ENCODE results near the gene HDLBP.

Gene HDLBP

DNA sequence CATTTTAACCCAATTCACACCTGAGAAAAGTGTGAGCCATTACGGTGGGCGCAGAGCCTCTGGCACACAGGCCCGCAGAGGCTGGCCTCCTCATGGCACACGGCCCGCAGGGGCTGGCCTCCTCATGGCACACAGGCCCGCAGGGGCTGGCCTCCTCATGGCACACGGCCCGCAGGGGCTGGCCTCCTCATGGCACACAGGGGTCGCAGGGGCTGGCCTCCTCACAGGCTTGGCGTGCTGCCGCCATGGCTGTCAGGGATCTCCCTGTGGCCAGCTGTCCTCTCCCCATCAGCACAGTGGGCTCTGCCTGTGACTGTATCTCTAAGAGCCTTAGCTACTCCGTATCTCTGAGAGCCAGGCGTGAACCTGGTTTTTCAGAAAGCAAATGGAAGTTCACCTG lies 102.4 kb downstream of the HDLBP start:
- TF ChIP-seq MYC (IDR thresholded peaks at IDR 0.05; ENCODE audit: low read depth, low read length) (no peak), POLR2A (IDR thresholded peaks at IDR 0.05; ENCODE audit: extremely low read depth, insufficient read length) (no peak)
- TF ChIP-seq, protein P1, sequence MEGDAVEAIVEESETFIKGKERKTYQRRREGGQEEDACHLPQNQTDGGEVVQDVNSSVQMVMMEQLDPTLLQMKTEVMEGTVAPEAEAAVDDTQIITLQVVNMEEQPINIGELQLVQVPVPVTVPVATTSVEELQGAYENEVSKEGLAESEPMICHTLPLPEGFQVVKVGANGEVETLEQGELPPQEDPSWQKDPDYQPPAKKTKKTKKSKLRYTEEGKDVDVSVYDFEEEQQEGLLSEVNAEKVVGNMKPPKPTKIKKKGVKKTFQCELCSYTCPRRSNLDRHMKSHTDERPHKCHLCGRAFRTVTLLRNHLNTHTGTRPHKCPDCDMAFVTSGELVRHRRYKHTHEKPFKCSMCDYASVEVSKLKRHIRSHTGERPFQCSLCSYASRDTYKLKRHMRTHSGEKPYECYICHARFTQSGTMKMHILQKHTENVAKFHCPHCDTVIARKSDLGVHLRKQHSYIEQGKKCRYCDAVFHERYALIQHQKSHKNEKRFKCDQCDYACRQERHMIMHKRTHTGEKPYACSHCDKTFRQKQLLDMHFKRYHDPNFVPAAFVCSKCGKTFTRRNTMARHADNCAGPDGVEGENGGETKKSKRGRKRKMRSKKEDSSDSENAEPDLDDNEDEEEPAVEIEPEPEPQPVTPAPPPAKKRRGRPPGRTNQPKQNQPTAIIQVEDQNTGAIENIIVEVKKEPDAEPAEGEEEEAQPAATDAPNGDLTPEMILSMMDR (IDR thresholded peaks at IDR 0.05; ENCODE audit: low read depth, low read length) = no peak
- TF ChIP-seq, protein P2, sequence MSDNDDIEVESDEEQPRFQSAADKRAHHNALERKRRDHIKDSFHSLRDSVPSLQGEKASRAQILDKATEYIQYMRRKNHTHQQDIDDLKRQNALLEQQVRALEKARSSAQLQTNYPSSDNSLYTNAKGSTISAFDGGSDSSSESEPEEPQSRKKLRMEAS (IDR thresholded peaks at IDR 0.05; ENCODE audit: low read depth, low read length) = no peak
- DNase-seq (ENCODE audit: low read depth) = no peak
- no peak overlapping the region for H3K4me3 ChIP-seq (ENCODE audit: low read depth, low read length)

DNA sequence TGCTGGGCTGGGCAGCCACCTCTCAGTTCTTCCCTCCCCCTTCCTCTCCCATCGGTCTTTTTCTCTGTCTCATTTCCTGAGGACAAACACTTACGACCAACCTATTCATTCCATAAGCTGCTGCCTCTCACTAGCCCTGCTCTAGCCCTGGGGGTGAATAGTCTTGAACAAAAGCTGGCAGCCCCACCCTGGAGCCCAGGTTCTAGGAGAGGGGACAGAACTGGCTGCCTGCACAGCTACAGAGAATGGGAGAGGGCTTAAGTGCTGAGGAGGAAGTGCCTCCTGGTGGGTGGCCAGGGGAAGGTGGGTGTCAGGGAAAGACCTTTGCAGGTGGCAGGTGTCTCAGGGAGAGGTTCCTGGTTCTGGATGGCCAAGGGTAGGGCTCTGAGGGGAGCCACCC lies 104.2 kb downstream of the HDLBP start:
- TF ChIP-seq, protein P2 (IDR thresholded peaks at IDR 0.05; ENCODE audit: low read depth, low read length) = no peak
- TF ChIP-seq, protein P1 (IDR thresholded peaks at IDR 0.05; ENCODE audit: low read depth, low read length) = no peak
- DNase-seq (ENCODE audit: low read depth) = no peak
- no peak overlapping the region for H3K4me3 ChIP-seq (ENCODE audit: low read depth, low read length)

DNA sequence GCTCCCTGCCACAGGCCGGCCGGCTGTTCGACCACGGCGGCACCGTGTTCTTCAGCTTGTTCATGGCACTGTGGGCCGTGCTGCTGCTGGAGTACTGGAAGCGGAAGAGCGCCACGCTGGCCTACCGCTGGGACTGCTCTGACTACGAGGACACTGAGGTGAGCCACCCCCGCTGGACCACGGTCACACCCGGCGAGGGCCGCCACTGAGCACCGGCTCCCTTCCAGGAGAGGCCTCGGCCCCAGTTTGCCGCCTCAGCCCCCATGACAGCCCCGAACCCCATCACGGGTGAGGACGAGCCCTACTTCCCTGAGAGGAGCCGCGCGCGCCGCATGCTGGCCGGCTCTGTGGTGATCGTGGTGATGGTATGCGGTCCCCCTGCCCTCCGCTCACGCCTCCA lies 106.2 kb downstream of the HDLBP start:
- DNase-seq (ENCODE audit: low read depth) = no peak
- no peak overlapping the region for H3K4me3 ChIP-seq (ENCODE audit: low read depth, low read length)
- TF ChIP-seq, protein P2 (IDR thresholded peaks at IDR 0.05; ENCODE audit: low read depth, low read length) = no peak
- TF ChIP-seq, protein P1 (IDR thresholded peaks at IDR 0.05; ENCODE audit: low read depth, low read length) = no peak
- TF ChIP-seq POLR2A (IDR thresholded peaks at IDR 0.05; ENCODE audit: extremely low read depth, insufficient read length) (no peak), MYC (IDR thresholded peaks at IDR 0.05; ENCODE audit: low read depth, low read length) (no peak)

DNA sequence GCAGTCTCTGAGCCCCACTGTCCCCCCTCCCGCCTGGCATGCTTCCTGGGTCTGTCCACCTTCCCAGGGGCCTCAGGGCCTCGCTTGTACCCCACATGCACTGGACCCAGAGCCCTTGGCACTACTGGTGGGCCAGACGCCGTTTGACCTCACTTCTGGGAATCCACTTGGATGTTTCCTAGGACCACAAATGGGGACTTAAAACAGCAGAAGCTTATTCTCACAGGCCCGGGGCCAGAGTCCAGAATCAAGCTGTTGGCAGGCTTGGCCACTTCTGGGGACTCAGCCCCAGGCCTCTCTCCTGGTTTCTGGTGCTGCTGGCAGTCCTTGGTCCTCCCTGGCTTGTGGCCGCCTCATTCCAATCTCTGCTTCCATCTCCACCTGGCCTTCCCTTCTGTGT lies 107.4 kb downstream of the HDLBP start:
- DNase-seq (ENCODE audit: low read depth) = no peak
- H3K4me3 ChIP-seq (ENCODE audit: low read depth, low read length) = no peak overlapping the region
- TF ChIP-seq MYC (IDR thresholded peaks at IDR 0.05; ENCODE audit: low read depth, low read length) = no peak
- TF ChIP-seq, protein P1 (IDR thresholded peaks at IDR 0.05; ENCODE audit: low read depth, low read length) = no peak
- no peak for TF ChIP-seq POLR2A (IDR thresholded peaks at IDR 0.05; ENCODE audit: extremely low read depth, insufficient read length)
- TF ChIP-seq, protein P2 (IDR thresholded peaks at IDR 0.05; ENCODE audit: low read depth, low read length) = no peak

DNA sequence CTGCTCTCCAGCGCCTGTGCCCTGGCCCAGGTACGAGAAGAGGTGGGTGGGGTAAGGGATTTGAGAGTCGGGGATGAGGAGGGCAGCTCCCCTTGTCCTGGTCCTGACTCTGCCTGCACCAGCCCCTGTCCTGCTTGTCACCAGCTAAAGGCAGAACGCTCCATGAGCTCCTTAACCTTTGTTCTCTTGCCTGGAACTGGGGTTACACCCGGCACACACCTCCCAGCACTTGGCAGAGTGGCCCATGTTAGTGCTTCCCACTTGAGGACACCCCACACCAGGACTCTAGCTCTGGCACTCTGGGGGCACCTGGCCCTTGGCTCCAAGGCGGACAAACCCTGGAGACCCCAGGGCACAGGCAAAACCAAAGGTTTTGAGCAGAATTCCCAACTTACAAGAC lies 107.8 kb downstream of the HDLBP start:
- no peak overlapping the region for H3K4me3 ChIP-seq (ENCODE audit: low read depth, low read length)
- no peak for TF ChIP-seq MYC (IDR thresholded peaks at IDR 0.05; ENCODE audit: low read depth, low read length)
- TF ChIP-seq, protein P2 (IDR thresholded peaks at IDR 0.05; ENCODE audit: low read depth, low read length) = no peak
- TF ChIP-seq, protein P1 (IDR thresholded peaks at IDR 0.05; ENCODE audit: low read depth, low read length) = no peak
- no peak for DNase-seq (ENCODE audit: low read depth)

DNA sequence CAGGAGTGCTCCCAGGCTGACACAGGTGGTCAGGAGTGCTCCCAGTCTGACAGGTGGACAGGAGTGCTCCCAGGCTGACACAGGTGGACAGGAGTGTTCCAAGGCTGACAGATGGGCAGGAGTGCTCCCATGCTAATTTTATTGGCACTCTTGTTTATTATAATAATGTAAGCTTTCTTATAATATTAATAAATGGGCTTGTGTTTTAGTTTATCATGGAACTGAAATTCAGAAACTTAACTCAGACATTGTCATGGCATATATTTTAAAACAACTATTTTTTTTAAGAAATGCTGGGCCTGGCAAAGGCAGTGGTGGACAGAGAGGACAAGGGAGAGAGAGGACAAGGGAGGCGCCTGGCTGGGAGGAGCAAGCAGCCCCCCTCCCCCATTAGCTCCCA lies 108.3 kb downstream of the HDLBP start:
- H3K4me3 ChIP-seq (ENCODE audit: low read depth, low read length) = no peak overlapping the region
- no peak for DNase-seq (ENCODE audit: low read depth)
- TF ChIP-seq, protein P2 (IDR thresholded peaks at IDR 0.05; ENCODE audit: low read depth, low read length) = no peak
- TF ChIP-seq POLR2A (IDR thresholded peaks at IDR 0.05; ENCODE audit: extremely low read depth, insufficient read length) (no peak), MYC (IDR thresholded peaks at IDR 0.05; ENCODE audit: low read depth, low read length) (no peak)
- TF ChIP-seq, protein P1 (IDR thresholded peaks at IDR 0.05; ENCODE audit: low read depth, low read length) = no peak

Measured in NB4 (cell line).